Kidney (tissue), 14 donors: ENCODE measurements around the gene CCSER2. TPM values are rescaled to one million over a fixed set of nuclear protein-coding genes. Genes with fewer than 3 reads are reported as not detected.

Experiments used
- DNase-seq, 5 donors: peaks; one replicate each; pipeline ENCODE4 v3.0.0-alpha.2; 2013 to 2020
- FAIRE-seq: peaks from 2 replicates; lab custom pipeline; 2012; peaks lifted over from hg19 to GRCh38; lab: Jason Lieb, UNC
- H3K27ac ChIP-seq, 2 donors: one replicate each; pipeline ENCODE4 v1.7.0; 2013; ENCODE audit warnings: low read depth in 2 of 2, low read length in 2 of 2, inconsistent platforms in 1 of 2
- H3K27me3 ChIP-seq: one replicate; pipeline ENCODE4 v1.7.1; 2013; ENCODE audit warnings: low read length, inconsistent platforms; ENCODE audit not compliant: control insufficient read depth, insufficient read depth
- H3K36me3 ChIP-seq, 3 donors: one replicate each; pipeline versions ENCODE4 v1.7.0 to v1.7.1; 2013; ENCODE audit warnings: low read length in 3 of 3, control low read depth in 1 of 3, inconsistent platforms in 1 of 3; ENCODE audit not compliant: insufficient read depth in 3 of 3, control insufficient read depth in 2 of 3
- H3K4me1 ChIP-seq, 3 donors: one replicate each; pipeline versions ENCODE4 v1.7.0 to v1.7.1; 2013; ENCODE audit warnings: low read length in 3 of 3, inconsistent platforms in 1 of 3, low read depth in 1 of 3; ENCODE audit not compliant: control insufficient read depth in 2 of 3, insufficient read depth in 2 of 3
- H3K4me3 ChIP-seq, 3 donors: one replicate each; pipeline versions ENCODE4 v1.7.0 to v1.8.1; 2013; ENCODE audit warnings: low read length in 3 of 3, control low read depth in 1 of 3, inconsistent platforms in 1 of 3
- H3K9ac ChIP-seq, 3 donors: one replicate each; pipeline versions ENCODE4 v1.7.0 to v1.7.1; 2013; ENCODE audit warnings: low read length in 3 of 3, control low read depth in 1 of 3, inconsistent platforms in 1 of 3
- H3K9me3 ChIP-seq, 3 donors: one replicate each; pipeline versions ENCODE4 v1.7.0 to v1.7.1; 2013; ENCODE audit warnings: low read length in 3 of 3, control low read depth in 1 of 3, inconsistent platforms in 1 of 3; ENCODE audit not compliant: control insufficient read depth in 2 of 3, insufficient read depth in 1 of 3
- intact Hi-C: fragments of 100-400 bp; cut with DNase I; formaldehyde crosslinking; loops from one replicate; pipeline ENCODE4 v1.11.1; 2022
- polyA plus RNA-seq: library from polyadenylated mRNA; stranded (reverse); fragments of 350-450 nt; fragmentation: Illumina TruSeq; extraction: RNeasy Lipid Tissue Mini Kit (QIAGEN cat#74804); gene quantifications from one replicate; pipeline ENCODE4 v1.2.3, GENCODE V29; 2014; ENCODE audit warnings: low read depth, low replicate concordance; ENCODE audit not compliant: insufficient read depth
- total RNA-seq: library from RNA; stranded (reverse); fragmentation: NEBNext Ultra II Directional; extraction: Animal tissue kit (Norgen Biotek cat#: 25700); gene quantifications from one replicate; pipeline ENCODE4 v1.2.1, GENCODE V29; 2021
- TF ChIP-seq, protein P1 (sequence below): IDR thresholded peaks from 3 replicates; pipeline ENCODE4 v1.5.1; 2012; ENCODE audit warnings: mild to moderate bottlenecking, moderate library complexity, borderline replicate concordance; ENCODE audit not compliant: insufficient read depth; ENCODE audit errors: extremely low read depth
- donor health status: control.
- donor health status: control.
- donor health status: control.
- donor health status: control.
- donor health status: control.
- donor health status: DM: yes; HTN: yes; CAD: no.
- donor health status: Normal renal cell carcinoma (clear cell type).

The CCSER2 gene
- total and polyA plus RNA-seq, 2 donors from 2014 or later = 12.6 to 46.4 TPM

DNA sequence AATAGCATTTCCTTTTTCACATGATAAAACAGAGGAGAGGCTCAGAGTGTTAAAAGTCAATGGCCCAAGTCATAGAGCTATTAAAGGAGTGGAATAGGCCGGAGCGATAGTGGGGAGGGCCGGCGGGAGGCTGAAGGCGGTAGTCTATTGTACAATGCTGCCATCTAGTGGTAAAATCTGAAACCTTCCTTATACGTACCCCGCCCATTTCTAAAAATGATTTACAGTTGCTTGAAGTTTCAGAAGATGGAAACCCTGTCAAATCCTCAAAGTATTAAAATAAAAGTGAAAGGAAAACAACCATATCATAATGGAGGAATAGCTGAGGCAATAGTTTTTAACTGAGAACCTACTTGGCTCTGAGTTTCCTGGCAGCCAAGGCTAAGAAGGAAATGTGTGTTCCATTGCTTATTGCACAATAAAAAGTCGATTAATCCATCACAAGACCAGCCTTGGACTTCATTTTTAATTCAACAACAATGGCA lies 209.1 kb downstream of the CCSER2 start:
- H3K4me1 ChIP-seq = no peaks in the 10 kb centered on the region
- H3K27ac ChIP-seq = no peak overlapping the region
- H3K9ac ChIP-seq = peak overlapping the region in 1 of 3 donors; percentile 1
- peak; percentile 73 for FAIRE-seq
- peak overlapping the region in 1 of 3 donors; percentile 12 for H3K4me3 ChIP-seq
- TF ChIP-seq, protein P1, sequence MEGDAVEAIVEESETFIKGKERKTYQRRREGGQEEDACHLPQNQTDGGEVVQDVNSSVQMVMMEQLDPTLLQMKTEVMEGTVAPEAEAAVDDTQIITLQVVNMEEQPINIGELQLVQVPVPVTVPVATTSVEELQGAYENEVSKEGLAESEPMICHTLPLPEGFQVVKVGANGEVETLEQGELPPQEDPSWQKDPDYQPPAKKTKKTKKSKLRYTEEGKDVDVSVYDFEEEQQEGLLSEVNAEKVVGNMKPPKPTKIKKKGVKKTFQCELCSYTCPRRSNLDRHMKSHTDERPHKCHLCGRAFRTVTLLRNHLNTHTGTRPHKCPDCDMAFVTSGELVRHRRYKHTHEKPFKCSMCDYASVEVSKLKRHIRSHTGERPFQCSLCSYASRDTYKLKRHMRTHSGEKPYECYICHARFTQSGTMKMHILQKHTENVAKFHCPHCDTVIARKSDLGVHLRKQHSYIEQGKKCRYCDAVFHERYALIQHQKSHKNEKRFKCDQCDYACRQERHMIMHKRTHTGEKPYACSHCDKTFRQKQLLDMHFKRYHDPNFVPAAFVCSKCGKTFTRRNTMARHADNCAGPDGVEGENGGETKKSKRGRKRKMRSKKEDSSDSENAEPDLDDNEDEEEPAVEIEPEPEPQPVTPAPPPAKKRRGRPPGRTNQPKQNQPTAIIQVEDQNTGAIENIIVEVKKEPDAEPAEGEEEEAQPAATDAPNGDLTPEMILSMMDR = peak; percentile 77
- H3K36me3 ChIP-seq = no peaks in the 10 kb centered on the region
- intact Hi-C loops = loop anchor here (5.0 to 10.0 kb wide), 2 partner anchors 163 to 270 kb away; no protein-coding TSS in a partner anchor
- peaks cover 4% of the 10 kb centered on the region for H3K27me3 ChIP-seq
- DNase-seq = peak in 3 of 5 donors; percentile 59 to 81 (median 76)
- H3K9me3 ChIP-seq = no peaks in the 10 kb centered on the region

DNA sequence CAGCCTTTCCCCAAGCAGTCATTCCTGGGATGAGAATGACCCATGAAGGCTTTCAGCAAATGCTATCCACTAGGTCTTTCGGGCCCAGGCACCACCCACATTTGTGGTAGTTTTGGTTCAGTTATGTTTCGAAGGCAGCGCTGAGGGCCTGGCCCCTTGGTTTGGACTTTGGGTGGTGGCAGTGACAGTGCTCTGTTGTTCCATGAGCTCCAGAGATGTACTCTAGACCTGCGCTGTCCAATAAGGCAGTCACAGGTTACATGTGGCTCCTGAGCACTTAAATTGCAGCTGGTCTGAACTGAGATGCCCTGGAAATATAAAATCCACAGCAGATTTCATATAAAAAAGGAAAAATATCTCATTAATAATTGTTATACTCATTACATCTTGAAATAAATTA lies 209.6 kb downstream of the CCSER2 start:
- peaks cover 4% of the 10 kb centered on the region for H3K27me3 ChIP-seq
- no peaks in the 10 kb centered on the region for H3K9me3 ChIP-seq
- H3K36me3 ChIP-seq = no peaks in the 10 kb centered on the region
- DNase-seq (no peak), FAIRE-seq (no peak)
- H3K27ac ChIP-seq = no peak overlapping the region
- no peaks in the 10 kb centered on the region for H3K4me1 ChIP-seq
- TF ChIP-seq, protein P1 = no peak
- intact Hi-C loops = loop anchor here (5.0 to 10.0 kb wide), 2 partner anchors 163 to 271 kb away; no protein-coding TSS in a partner anchor
- no peak overlapping the region for H3K4me3 ChIP-seq
- H3K9ac ChIP-seq = no peak overlapping the region

DNA sequence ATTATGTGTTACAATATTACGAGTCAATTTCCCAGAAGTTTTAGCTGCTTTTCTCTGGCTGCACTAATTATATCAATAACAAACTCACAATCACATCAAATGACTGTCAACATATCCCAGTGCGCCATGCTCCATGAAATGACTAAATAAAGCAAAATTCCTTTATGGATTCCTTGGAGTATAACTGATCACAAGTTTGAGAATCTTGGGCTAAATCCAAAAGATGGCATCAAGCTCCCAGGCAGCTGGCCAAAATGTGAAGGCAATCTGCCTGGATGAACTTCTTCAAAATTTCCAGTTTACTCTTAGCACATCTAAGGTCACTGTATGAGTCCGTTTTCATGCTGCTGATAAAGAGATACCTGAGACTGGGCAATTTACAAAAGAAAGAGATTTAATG lies 210.8 kb downstream of the CCSER2 start:
- TF ChIP-seq, protein P1 = no peak
- no peaks in the 10 kb centered on the region for H3K4me1 ChIP-seq
- H3K4me3 ChIP-seq = no peak overlapping the region
- DNase-seq (no peak), FAIRE-seq (no peak)
- H3K9ac ChIP-seq = no peak overlapping the region
- H3K27ac ChIP-seq = no peak overlapping the region
- H3K36me3 ChIP-seq = no peaks in the 10 kb centered on the region
- intact Hi-C loops = loop anchor here (5.0 to 10.0 kb wide), 2 partner anchors 164 to 272 kb away; no protein-coding TSS in a partner anchor
- H3K9me3 ChIP-seq = no peaks in the 10 kb centered on the region
- H3K27me3 ChIP-seq = peaks cover 4% of the 10 kb centered on the region
